HL-60 (cell line): Measurements from ENCODE around the gene SAP30L.

ENCODE experiments used
- POLR2AphosphoS5 ChIP-seq: IDR thresholded peaks from 2 replicates; pipeline ENCODE4 v1.6.1; 2012; ENCODE audit warnings: low read depth
- TF ChIP-seq, protein P1 (sequence below): IDR thresholded peaks from one replicate; pipeline ENCODE4 v1.5.1; 2011; ENCODE audit warnings: low read length, control low read depth, inconsistent platforms; ENCODE audit not compliant: insufficient read depth
- TF ChIP-seq, protein P2 (sequence below): IDR thresholded peaks from 2 replicates; pipeline ENCODE4 v1.6.1; 2012; ENCODE audit warnings: low read depth; ENCODE audit not compliant: insufficient replicate concordance

DNA sequence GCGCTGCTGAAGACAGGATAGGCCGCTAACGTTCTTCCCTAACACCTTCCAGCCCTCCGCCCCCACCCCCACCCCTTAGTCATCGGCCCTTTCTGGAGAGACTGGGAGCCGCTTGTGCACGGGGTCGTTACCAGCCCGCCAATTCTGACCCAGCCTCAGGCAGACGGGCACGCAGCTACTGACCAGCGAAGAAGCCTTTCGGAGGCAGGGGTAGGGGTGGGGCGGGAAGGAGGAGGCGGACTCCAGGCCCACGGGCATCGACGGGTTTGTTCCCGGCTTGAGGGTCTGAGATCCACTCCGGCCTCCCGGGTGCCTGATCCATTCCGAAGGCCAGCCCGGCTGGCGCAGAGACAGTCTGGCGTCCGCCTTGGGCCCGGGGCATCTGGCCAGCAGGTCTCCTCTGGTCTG, 33.0 kb downstream of the SAP30L start:
- TF ChIP-seq, protein P1, sequence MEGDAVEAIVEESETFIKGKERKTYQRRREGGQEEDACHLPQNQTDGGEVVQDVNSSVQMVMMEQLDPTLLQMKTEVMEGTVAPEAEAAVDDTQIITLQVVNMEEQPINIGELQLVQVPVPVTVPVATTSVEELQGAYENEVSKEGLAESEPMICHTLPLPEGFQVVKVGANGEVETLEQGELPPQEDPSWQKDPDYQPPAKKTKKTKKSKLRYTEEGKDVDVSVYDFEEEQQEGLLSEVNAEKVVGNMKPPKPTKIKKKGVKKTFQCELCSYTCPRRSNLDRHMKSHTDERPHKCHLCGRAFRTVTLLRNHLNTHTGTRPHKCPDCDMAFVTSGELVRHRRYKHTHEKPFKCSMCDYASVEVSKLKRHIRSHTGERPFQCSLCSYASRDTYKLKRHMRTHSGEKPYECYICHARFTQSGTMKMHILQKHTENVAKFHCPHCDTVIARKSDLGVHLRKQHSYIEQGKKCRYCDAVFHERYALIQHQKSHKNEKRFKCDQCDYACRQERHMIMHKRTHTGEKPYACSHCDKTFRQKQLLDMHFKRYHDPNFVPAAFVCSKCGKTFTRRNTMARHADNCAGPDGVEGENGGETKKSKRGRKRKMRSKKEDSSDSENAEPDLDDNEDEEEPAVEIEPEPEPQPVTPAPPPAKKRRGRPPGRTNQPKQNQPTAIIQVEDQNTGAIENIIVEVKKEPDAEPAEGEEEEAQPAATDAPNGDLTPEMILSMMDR = no peak
- TF ChIP-seq POLR2AphosphoS5 = no peak
- TF ChIP-seq, protein P2, sequence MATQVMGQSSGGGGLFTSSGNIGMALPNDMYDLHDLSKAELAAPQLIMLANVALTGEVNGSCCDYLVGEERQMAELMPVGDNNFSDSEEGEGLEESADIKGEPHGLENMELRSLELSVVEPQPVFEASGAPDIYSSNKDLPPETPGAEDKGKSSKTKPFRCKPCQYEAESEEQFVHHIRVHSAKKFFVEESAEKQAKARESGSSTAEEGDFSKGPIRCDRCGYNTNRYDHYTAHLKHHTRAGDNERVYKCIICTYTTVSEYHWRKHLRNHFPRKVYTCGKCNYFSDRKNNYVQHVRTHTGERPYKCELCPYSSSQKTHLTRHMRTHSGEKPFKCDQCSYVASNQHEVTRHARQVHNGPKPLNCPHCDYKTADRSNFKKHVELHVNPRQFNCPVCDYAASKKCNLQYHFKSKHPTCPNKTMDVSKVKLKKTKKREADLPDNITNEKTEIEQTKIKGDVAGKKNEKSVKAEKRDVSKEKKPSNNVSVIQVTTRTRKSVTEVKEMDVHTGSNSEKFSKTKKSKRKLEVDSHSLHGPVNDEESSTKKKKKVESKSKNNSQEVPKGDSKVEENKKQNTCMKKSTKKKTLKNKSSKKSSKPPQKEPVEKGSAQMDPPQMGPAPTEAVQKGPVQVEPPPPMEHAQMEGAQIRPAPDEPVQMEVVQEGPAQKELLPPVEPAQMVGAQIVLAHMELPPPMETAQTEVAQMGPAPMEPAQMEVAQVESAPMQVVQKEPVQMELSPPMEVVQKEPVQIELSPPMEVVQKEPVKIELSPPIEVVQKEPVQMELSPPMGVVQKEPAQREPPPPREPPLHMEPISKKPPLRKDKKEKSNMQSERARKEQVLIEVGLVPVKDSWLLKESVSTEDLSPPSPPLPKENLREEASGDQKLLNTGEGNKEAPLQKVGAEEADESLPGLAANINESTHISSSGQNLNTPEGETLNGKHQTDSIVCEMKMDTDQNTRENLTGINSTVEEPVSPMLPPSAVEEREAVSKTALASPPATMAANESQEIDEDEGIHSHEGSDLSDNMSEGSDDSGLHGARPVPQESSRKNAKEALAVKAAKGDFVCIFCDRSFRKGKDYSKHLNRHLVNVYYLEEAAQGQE = no peak
